HCT116 (cell line): Measurements from ENCODE around the gene GNAO1. TPM values are rescaled to one million over a fixed set of nuclear protein-coding genes. Genes with fewer than 3 reads are reported as not detected.

Experiments
- ATAC-seq: fragments of 200-7000 bp; cut with Tn5 transposase; 2 replicates; pipeline ENCODE4 v1.9.1; 2020; ENCODE audit warnings: mild to moderate bottlenecking, moderate library complexity
- BruUV-seq: library from RNA; stranded (reverse); fragments of 400-500 nt; replicated peaks from 2 replicates; lab custom pipeline; 2021; lab: Mats Ljungman, UMichigan
- CTCF ChIA-PET: fragments of 300-600 bp; sonication (Branson Sonifier 250); formaldehyde crosslinking; loops from one replicate; lab custom pipeline; 2021; ENCODE audit warnings: antibody characterized with exemption; lab: Charles Lee
- POLR2A ChIA-PET: fragments of 300-600, 350-600 bp; sonication (Branson Sonifier 250); formaldehyde crosslinking; loops from one replicate; lab custom pipeline; 2021; ENCODE audit warnings: antibody characterized with exemption; lab: Charles Lee
- RAD21 ChIA-PET, 2 experiments: fragments of 300-600 bp; sonication (Branson Sonifier 250); formaldehyde crosslinking; loops; one replicate each; lab custom pipeline; 2023; ENCODE audit warnings: low total read pairs in 2 of 2; ENCODE audit not compliant: uncharacterized antibody in 2 of 2, unreplicated experiment in 2 of 2, low non-redundant PET in 1 of 2; lab: Charles Lee
- DNase-seq: peaks from one replicate; pipeline ENCODE4 v3.0.0-alpha.2; 2010; ENCODE audit warnings: low read depth, low spot score
- H2AFZ ChIP-seq: fragments of 200-600 bp; shearing (Covaris generic), sonication (generic); 2 replicates; pipeline ENCODE4 v1.6.1; 2017; ENCODE audit warnings: low read depth, mixed run types, mixed read lengths, antibody characterized with exemption, low read length; ENCODE audit not compliant: poor library complexity, severe bottlenecking
- H3K27ac ChIP-seq: 2 replicates; pipeline ENCODE4 v1.5.1; 2012; ENCODE audit warnings: low read depth, low read length
- H3K27me3 ChIP-seq: fragments of 200-600 bp; sonication (generic); 2 replicates; pipeline ENCODE4 v1.6.1; 2016; ENCODE audit warnings: mixed run types, low read length, mixed read lengths; ENCODE audit not compliant: insufficient read depth
- H3K36me3 ChIP-seq, 2 experiments: fragments of 200-500 bp in 1 of 2; fragments of 200-600 bp in 1 of 2; sonication (Bioruptor generic) in 1 of 2; sonication (generic) in 1 of 2; 2 replicates each; pipeline versions ENCODE4 v1.5.1 to v1.6.1; 2014 to 2016; ENCODE audit warnings: low read length in 2 of 2, inconsistent platforms in 1 of 2, mixed read lengths in 1 of 2, mixed run types in 1 of 2; ENCODE audit not compliant: insufficient read depth in 2 of 2, control insufficient read depth in 1 of 2
- H3K4me1 ChIP-seq, 2 experiments: fragments of 200-600 bp in 1 of 2; sonication (generic) in 1 of 2; 2 replicates each; pipeline versions ENCODE4 v1.5.1 to v1.6.1; 2012 to 2017; ENCODE audit warnings: low read length in 2 of 2, inconsistent platforms in 1 of 2, mild to moderate bottlenecking in 1 of 2, mixed read lengths in 1 of 2, mixed run types in 1 of 2, moderate library complexity in 1 of 2; ENCODE audit not compliant: insufficient read depth in 2 of 2, control insufficient read depth in 1 of 2
- H3K4me2 ChIP-seq: fragments of 200-600 bp; sonication (generic); 2 replicates; pipeline ENCODE4 v1.6.1; 2017; ENCODE audit warnings: mixed run types, low read length, mixed read lengths
- H3K4me3 ChIP-seq, 2 experiments: fragments of 200-600 bp in 1 of 2; sonication (generic) in 1 of 2; replicated peaks in 1 of 2; 2 replicates each; pipeline ENCODE4 v1.5.1; 2011 to 2016; ENCODE audit warnings: low read length in 2 of 2, control low read depth in 1 of 2, low read depth in 1 of 2, mild to moderate bottlenecking in 1 of 2, mixed read lengths in 1 of 2, mixed run types in 1 of 2
- H3K79me2 ChIP-seq: fragments of 200-600 bp; sonication (generic); 2 replicates; pipeline ENCODE4 v1.6.1; 2017; ENCODE audit warnings: mild to moderate bottlenecking, mixed run types, low read length, moderate library complexity, mixed read lengths; ENCODE audit not compliant: insufficient read depth
- H3K9ac ChIP-seq: fragments of 200-600 bp; sonication (generic); 2 replicates; pipeline ENCODE4 v1.6.1; 2016; ENCODE audit warnings: low read length, mixed read lengths
- H3K9me2 ChIP-seq: fragments of 200-600 bp; sonication (generic), shearing (Covaris generic); 2 replicates; pipeline ENCODE4 v1.6.1; 2017; ENCODE audit warnings: mixed run types, mild to moderate bottlenecking, moderate library complexity; ENCODE audit not compliant: insufficient read depth
- H3K9me3 ChIP-seq, 2 experiments: fragments of 200-500 bp in 1 of 2; fragments of 200-600 bp in 1 of 2; sonication (Bioruptor generic) in 1 of 2; sonication (generic) in 1 of 2; 2 replicates each; pipeline ENCODE4 v1.6.1; 2014 to 2017; ENCODE audit warnings: low read length in 2 of 2, mixed read lengths in 2 of 2, inconsistent platforms in 1 of 2, low read depth in 1 of 2, mild to moderate bottlenecking in 1 of 2, mixed run types in 1 of 2, moderate library complexity in 1 of 2; ENCODE audit not compliant: control insufficient read depth in 1 of 2, insufficient read depth in 1 of 2
- H4K20me1 ChIP-seq: fragments of 200-600 bp; sonication (generic), shearing (Covaris generic); 2 replicates; pipeline ENCODE4 v1.6.1; 2017; ENCODE audit warnings: mixed run types, mild to moderate bottlenecking, moderate library complexity; ENCODE audit not compliant: insufficient read depth
- CEBPB ChIP-seq: IDR thresholded peaks from 2 replicates; pipeline ENCODE4 v1.6.1; 2012; ENCODE audit warnings: low read depth
- ELF1 ChIP-seq: IDR thresholded peaks from 2 replicates; pipeline ENCODE4 v1.6.1; 2012; ENCODE audit warnings: low read depth, borderline replicate concordance
- EZH2 ChIP-seq: fragments of 200-600 bp; sonication (generic); IDR thresholded peaks from 2 replicates; pipeline ENCODE4 v1.6.1; 2017; ENCODE audit warnings: antibody characterized with exemption, mixed run types
- EZH2phosphoT487 ChIP-seq: fragments of 200-600 bp; IDR thresholded peaks from 2 replicates; pipeline ENCODE4 v1.6.1; 2018; ENCODE audit warnings: antibody characterized with exemption, borderline replicate concordance
- POLR2AphosphoS5 ChIP-seq: IDR thresholded peaks from 2 replicates; pipeline ENCODE4 v1.6.1; 2011; ENCODE audit warnings: mild to moderate bottlenecking, low read depth, low read length, moderate library complexity
- REST ChIP-seq: IDR thresholded peaks from 2 replicates; pipeline ENCODE4 v1.6.1; 2012; ENCODE audit warnings: low read depth
- intact Hi-C: fragments of 100-400 bp; cut with micrococcal nuclease; formaldehyde crosslinking; loops from 2 replicates; pipeline ENCODE4 v1.10.0; 2022
- total RNA-seq: library from RNA; stranded (reverse); gene quantifications from one replicate; pipeline ENCODE4 v1.2.1, GENCODE V29; 2021; ENCODE audit not compliant: unreplicated experiment

GNAO1 gene
- total RNA-seq, 1 experiment from 2014 or later, result 0.12 TPM

DNA sequence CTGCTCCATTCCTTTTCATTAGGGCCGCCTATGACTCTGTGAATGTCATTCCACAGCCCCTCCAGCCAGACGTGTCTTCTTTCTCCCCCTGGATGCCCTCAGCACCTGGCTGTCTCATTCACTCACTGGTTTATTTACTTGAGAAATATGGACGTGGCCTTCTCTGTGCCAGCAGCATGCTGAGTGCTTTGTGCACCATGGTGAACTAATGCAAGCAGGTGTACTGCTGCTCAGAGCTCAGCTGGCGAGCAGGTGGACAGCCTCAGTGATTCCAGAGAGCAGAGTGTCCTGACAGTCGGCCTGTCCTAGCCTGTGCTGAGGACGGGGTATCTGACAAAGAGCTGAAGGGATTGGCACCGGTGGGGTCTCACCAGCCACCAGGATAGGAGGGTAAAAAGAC is 96.7 kb downstream of the GNAO1 start:
- CTCF ChIA-PET, result no interaction called here

More for the DNA sequence above, 96.7 kb downstream of the GNAO1 start:
- no peaks in the 10 kb centered on the region for H3K9me3 ChIP-seq
- no peak overlapping the region for H3K9ac ChIP-seq
- no peak overlapping the region for H2AFZ ChIP-seq
- H3K36me3 ChIP-seq, result no peaks in the 10 kb centered on the region
- no peaks in the 10 kb centered on the region for H3K9me2 ChIP-seq
- no peaks in the 10 kb centered on the region for H4K20me1 ChIP-seq
- POLR2A ChIA-PET, result no interaction called here
- no TSS peak for BruUV-seq
- RAD21 ChIA-PET, result no interaction called here
- no peak for ATAC-seq
- TF ChIP-seq POLR2AphosphoS5 (no peak), EZH2phosphoT487 (no peak), REST (no peak), ELF1 (no peak), EZH2 (no peak), CEBPB (no peak)
- no peak overlapping the region for H3K4me2 ChIP-seq
- no peak overlapping the region for H3K4me3 ChIP-seq
- H3K4me1 ChIP-seq, result peaks cover 0 to 6% of the 10 kb centered on the region in 2 experiments; a peak in 1 of 4 replicates
- peaks cover 5% of the 10 kb centered on the region; the same call in 1 of the 2 replicates for H3K27me3 ChIP-seq
- DNase-seq, result no peak
- no peak overlapping the region for H3K27ac ChIP-seq
- intact Hi-C loops, result loop anchor here (10.0 kb wide), 1 partner anchor 243 kb away; no protein-coding TSS in a partner anchor
- H3K79me2 ChIP-seq, result no peaks in the 10 kb centered on the region
